ENCODE measurements around the gene FZR1. TPM values are rescaled to one million over a fixed set of nuclear protein-coding genes. Genes with fewer than 3 reads are reported as not detected.

The FZR1 gene
- polyA plus RNA-seq, 2 of the 4 experiments (the other 2 are of a cell fraction), result 13.9 to 18.1 TPM

- DNase-seq (ENCODE audit: low read depth in 1 of 2, low spot score in 1 of 2), result no peak
Observed at GRCh38 chr19:3497757-3498520, 8.2 kb upstream of the FZR1 start.

GRCh38 chr19:3499738-3500428, 6.2 kb upstream of the FZR1 start:
- no peak for DNase-seq (ENCODE audit: low read depth in 1 of 2, low spot score in 1 of 2)
- WGBS (ENCODE audit: missing lambda C conversion rate), result 30% methylated on average over 16 of the region's 18 CpGs
- peak overlapping the region; percentile 93 for H3K4me3 ChIP-seq
- peak overlapping the region; percentile 99 for H3K4me2 ChIP-seq
- ChIA-PET CTCF (interaction anchor here (1.1 to 5.2 kb wide), 3 partner anchors 10 to 195 kb away, joined by 3 to 32 read pairs (median 4); partner anchors contain the start of gene SMIM44), POLR2A (no interaction called here)
- peak overlapping the region; percentile 96 to 99 for H3K27ac ChIP-seq
- H3K4me1 ChIP-seq, result peaks cover 10% of the 10 kb centered on the region; the same call in 2 of the 3 replicates
- TF ChIP-seq MAZ (IDR thresholded peaks at IDR 0.05; ENCODE audit: borderline replicate concordance, low read depth, low read length) (no peak), KDM1A (IDR thresholded peaks at IDR 0.05; ENCODE audit: low read depth) (0 out of 2 replicates have a peak, but pooled peaks have one; percentile 46)
- ATAC-seq, result peak; percentile 35 to 47; a peak in 5 of 6 replicates
- FAIRE-seq, result no peak
- no peaks in the 10 kb centered on the region for H3K9me3 ChIP-seq

More at GRCh38 chr19:3497757-3498520, 8.2 kb upstream of the FZR1 start:
- H3K9me3 ChIP-seq, result no peaks in the 10 kb centered on the region
- CTCF ChIA-PET, result interaction anchor here (0.6 to 5.2 kb wide), 3 partner anchors 12 to 198 kb away, joined by 3 to 32 read pairs (median 9); partner anchors contain the start of gene SMIM44
- peaks cover 8% of the 10 kb centered on the region; the same call in 1 of the 3 replicates for H3K4me1 ChIP-seq
- H3K27ac ChIP-seq, result no peak overlapping the region
- FAIRE-seq, result no peak
- H3K4me2 ChIP-seq, result no peak overlapping the region
- 94% methylated on average over 5 of the region's 5 CpGs for WGBS (ENCODE audit: missing lambda C conversion rate)
- TF ChIP-seq ESRRA (IDR thresholded peaks at IDR 0.05; ENCODE audit: borderline replicate concordance, low read length) (no peak), NPAS2 (CRISPR knock-in tag; IDR thresholded peaks at IDR 0.05; ENCODE audit: borderline replicate concordance) (no peak), MYC (IDR thresholded peaks at IDR 0.05; ENCODE audit: borderline replicate concordance, low read length) (no peak), FOSB (CRISPR knock-in tag; IDR thresholded peaks at IDR 0.05) (no peak), HOXB13 (CRISPR knock-in tag; IDR thresholded peaks at IDR 0.05; ENCODE audit: low read depth) (no peak), ZSCAN20 (CRISPR knock-in tag; IDR thresholded peaks at IDR 0.05) (no peak), HOXA7 (CRISPR knock-in tag; IDR thresholded peaks at IDR 0.05) (no peak), HEYL (CRISPR knock-in tag; IDR thresholded peaks at IDR 0.05) (no peak), JUNB (IDR thresholded peaks at IDR 0.05) (no peak)
- TF ChIP-seq, protein P1, sequence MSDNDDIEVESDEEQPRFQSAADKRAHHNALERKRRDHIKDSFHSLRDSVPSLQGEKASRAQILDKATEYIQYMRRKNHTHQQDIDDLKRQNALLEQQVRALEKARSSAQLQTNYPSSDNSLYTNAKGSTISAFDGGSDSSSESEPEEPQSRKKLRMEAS (IDR thresholded peaks at IDR 0.05), result no peak
- no peak overlapping the region for H3K4me3 ChIP-seq
- ATAC-seq, result no peak
- POLR2A ChIA-PET, result no interaction called here

DNA sequence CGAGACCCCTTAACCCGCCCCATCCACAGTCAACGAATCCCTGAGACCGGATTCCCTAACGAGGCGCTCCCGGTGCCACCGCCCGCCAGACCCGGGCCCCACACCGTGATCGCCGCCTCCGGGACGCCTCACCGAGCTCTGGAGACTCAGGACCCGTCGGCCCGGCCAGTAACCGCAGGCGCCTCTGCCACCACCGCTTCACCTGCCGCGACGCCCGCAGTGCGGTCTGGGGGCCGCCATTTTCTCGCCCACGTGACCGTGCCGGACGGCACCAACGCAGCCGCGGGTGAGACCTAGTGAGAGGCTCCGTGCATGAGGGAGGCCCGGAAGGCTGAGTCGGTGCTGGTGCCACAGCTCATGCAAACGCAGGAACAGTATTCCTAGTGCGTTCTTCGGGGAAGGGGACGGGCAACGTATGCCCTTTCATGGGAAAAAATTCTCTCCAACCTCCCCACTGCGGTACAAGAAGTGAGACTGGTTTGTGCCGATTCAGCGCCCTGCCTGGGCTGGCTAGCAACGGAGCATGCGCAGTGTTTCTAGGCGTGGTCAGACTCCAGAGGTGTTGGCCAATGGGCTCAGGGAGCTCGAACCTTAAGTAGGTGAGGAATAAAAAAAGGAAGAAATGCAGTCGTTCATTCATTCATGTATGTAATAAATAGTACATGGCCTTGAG, 5.5 kb upstream of the FZR1 start, which contains the start of gene DOHH:
TSS of gene DOHH (minus strand) at position 246 of the 673 bp plus-strand sequence. CDS start 3,860 bp downstream, outside the sequence.
- DNase-seq (ENCODE audit: low read depth in 1 of 2, low spot score in 1 of 2) (peak; percentile 90 to 97), ATAC-seq (peak; percentile 95 to 96), FAIRE-seq (peak; percentile 56)
- H3K4me2 ChIP-seq, result peak within 1 kb of the TSS; percentile 99
- no peaks in the 10 kb centered on the region for H3K9me3 ChIP-seq
- peak within 1 kb of the TSS; percentile 96 to 99 for H3K27ac ChIP-seq
- ChIA-PET CTCF (interaction anchor here (1.5 to 5.2 kb wide), 2 partner anchors 15 to 195 kb away, joined by 3 to 32 read pairs; partner anchors contain the start of gene SMIM44), POLR2A (interaction anchor here (1.0 kb wide), 1 partner anchor 14 kb away, joined by 3 read pairs; no protein-coding TSS in a partner anchor)
- 4% methylated on average over 31 of the region's 52 CpGs for WGBS (ENCODE audit: missing lambda C conversion rate)
- peak within 1 kb of the TSS; percentile 93 for H3K4me3 ChIP-seq
- H3K4me1 ChIP-seq, result peaks cover 15% of the 10 kb centered on the region; the same call in 2 of the 3 replicates
- TF ChIP-seq POLR2AphosphoS2 (conservative IDR thresholded peaks at IDR 0.05; ENCODE audit: low read length), result no peak
- TF ChIP-seq, protein P2, sequence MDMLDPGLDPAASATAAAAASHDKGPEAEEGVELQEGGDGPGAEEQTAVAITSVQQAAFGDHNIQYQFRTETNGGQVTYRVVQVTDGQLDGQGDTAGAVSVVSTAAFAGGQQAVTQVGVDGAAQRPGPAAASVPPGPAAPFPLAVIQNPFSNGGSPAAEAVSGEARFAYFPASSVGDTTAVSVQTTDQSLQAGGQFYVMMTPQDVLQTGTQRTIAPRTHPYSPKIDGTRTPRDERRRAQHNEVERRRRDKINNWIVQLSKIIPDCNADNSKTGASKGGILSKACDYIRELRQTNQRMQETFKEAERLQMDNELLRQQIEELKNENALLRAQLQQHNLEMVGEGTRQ (IDR thresholded peaks at IDR 0.05), result peak; percentile 95
- TF ChIP-seq KDM5A (IDR thresholded peaks at IDR 0.05), result peak; percentile 94
- TF ChIP-seq TFCP2L1 (CRISPR knock-in tag; IDR thresholded peaks at IDR 0.05), result 0 out of 2 replicates have a peak, but pooled peaks have one; percentile 16
- no peak for TF ChIP-seq SMC3 (IDR thresholded peaks at IDR 0.05)
- TF ChIP-seq CHD2 (IDR thresholded peaks at IDR 0.05; ENCODE audit: low read length, partially characterized antibody), result no peak
- TF ChIP-seq CEBPB (IDR thresholded peaks at IDR 0.05), result no peak
- TF ChIP-seq, protein P3, sequence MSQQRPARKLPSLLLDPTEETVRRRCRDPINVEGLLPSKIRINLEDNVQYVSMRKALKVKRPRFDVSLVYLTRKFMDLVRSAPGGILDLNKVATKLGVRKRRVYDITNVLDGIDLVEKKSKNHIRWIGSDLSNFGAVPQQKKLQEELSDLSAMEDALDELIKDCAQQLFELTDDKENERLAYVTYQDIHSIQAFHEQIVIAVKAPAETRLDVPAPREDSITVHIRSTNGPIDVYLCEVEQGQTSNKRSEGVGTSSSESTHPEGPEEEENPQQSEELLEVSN (IDR thresholded peaks at IDR 0.05; ENCODE audit: borderline replicate concordance, low read depth), result peak; percentile 74
- TF ChIP-seq ZSCAN20 (CRISPR knock-in tag; IDR thresholded peaks at IDR 0.05), result no peak
- TF ChIP-seq BHLHE40 (IDR thresholded peaks at IDR 0.05; ENCODE audit: low read depth, low read length), result peak; percentile 87
- no peak for TF ChIP-seq ZFP36 (IDR thresholded peaks at IDR 0.05; ENCODE audit: borderline replicate concordance, partially characterized antibody)
- peak; percentile 72 for TF ChIP-seq POLR2A (IDR thresholded peaks at IDR 0.05; ENCODE audit: low read length)
- TF ChIP-seq PHF8 (IDR thresholded peaks at IDR 0.05; ENCODE audit: borderline replicate concordance, low read depth), result peak; percentile 79
- peak in 1 of 2 experiments; percentile 63; a peak in 3 of 5 replicates for TF ChIP-seq JUN (IDR thresholded peaks at IDR 0.05)
- no peak for TF ChIP-seq ZC3H11A (IDR thresholded peaks at IDR 0.05)
- TF ChIP-seq HOXB5 (CRISPR knock-in tag; IDR thresholded peaks at IDR 0.05), result 0 out of 2 replicates have a peak, but pooled peaks have one; percentile 31
- no peak for TF ChIP-seq RARB (CRISPR knock-in tag; IDR thresholded peaks at IDR 0.05)
- peak; percentile 85 for TF ChIP-seq GATA3 (IDR thresholded peaks at IDR 0.05; ENCODE audit: borderline replicate concordance)
- 0 out of 3 replicates have a peak, but pooled peaks have one; percentile 54 for TF ChIP-seq BCL3 (IDR thresholded peaks at IDR 0.05)

All from A549 (cell line).